B cell (primary cell): Measurements from ENCODE around the gene RSAD1. TPM values are rescaled to one million over a fixed set of nuclear protein-coding genes. Genes with fewer than 3 reads are reported as not detected.

Experiments used
- ATAC-seq: fragments of 200-7000 bp; cut with Tn5 transposase; one replicate; pipeline ENCODE4 v1.10.0; 2021; ENCODE audit warnings: low read depth, mild to moderate bottlenecking, moderate number of reproducible peaks, moderate library complexity
- CTCF ChIA-PET: fragments of 350-600 bp; sonication (Branson Sonifier 250); formaldehyde crosslinking; loops from one replicate; lab custom pipeline; 2021; ENCODE audit warnings: antibody characterized with exemption, inconsistent platforms; lab: Charles Lee
- POLR2A ChIA-PET: fragments of 350-600 bp; sonication (Branson Sonifier 250); formaldehyde crosslinking; loops from one replicate; lab custom pipeline; 2021; ENCODE audit warnings: antibody characterized with exemption; lab: Charles Lee
- DNase-seq: peaks from one replicate; pipeline ENCODE4 v3.0.0; 2013
- H2AFZ ChIP-seq: 2 replicates; pipeline ENCODE4 v1.6.1; 2012; ENCODE audit warnings: mild to moderate bottlenecking, low read depth, low read length; ENCODE audit not compliant: insufficient read depth, poor library complexity, severe bottlenecking
- H3K27ac ChIP-seq, 2 donors: 1 replicate in 1 of 2; 2 replicates in 1 of 2; pipeline ENCODE4 v1.5.1; 2012 to 2013; ENCODE audit warnings: low read length in 2 of 2, mild to moderate bottlenecking in 2 of 2, moderate library complexity in 1 of 2
- H3K27me3 ChIP-seq, 4 experiments: fragments of 200-600 bp in 1 of 4; sonication (generic) in 1 of 4; replicated peaks in 1 of 4; 1 replicate in 2 of 4; 2 replicates in 2 of 4; pipeline versions ENCODE4 v1.6.1 to v1.7.0; 2013 to 2016; ENCODE audit warnings: low read length in 3 of 4, mild to moderate bottlenecking in 2 of 4, mixed read lengths in 1 of 4, moderate library complexity in 1 of 4; ENCODE audit not compliant: insufficient read depth in 4 of 4, control insufficient read depth in 3 of 4; ENCODE audit errors: control extremely low read depth in 1 of 4
- H3K36me3 ChIP-seq, 2 experiments: replicated peaks in 1 of 2; 1 replicate in 1 of 2; 2 replicates in 1 of 2; pipeline versions ENCODE4 v1.6.1 to v1.7.1; 2013; ENCODE audit warnings: low read length in 1 of 2; ENCODE audit not compliant: insufficient read depth in 2 of 2, control insufficient read depth in 1 of 2; ENCODE audit errors: control extremely low read depth in 1 of 2, extremely low read depth in 1 of 2
- H3K4me1 ChIP-seq, 2 donors: fragments of 200-600 bp in 1 of 2; sonication (generic) in 1 of 2; 1 replicate in 1 of 2; 2 replicates in 1 of 2; pipeline versions ENCODE4 v1.5.1 to v1.6.1; 2013 to 2017; ENCODE audit warnings: low read length in 2 of 2; ENCODE audit not compliant: control insufficient read depth in 2 of 2, insufficient read depth in 2 of 2
- H3K4me2 ChIP-seq: replicated peaks from 2 replicates; pipeline ENCODE3; 2012; ENCODE audit warnings: mild to moderate bottlenecking, low read depth, low read length; ENCODE audit not compliant: poor library complexity, severe bottlenecking
- H3K4me3 ChIP-seq, 5 experiments: fragments of 200-600 bp in 1 of 5; sonication (generic) in 1 of 5; 1 replicate in 3 of 5; 2 replicates in 2 of 5; pipeline versions ENCODE4 v1.5.1 to v1.7.0; 2011 to 2016; ENCODE audit warnings: low read length in 4 of 5, mild to moderate bottlenecking in 4 of 5, low read depth in 2 of 5, control low read depth in 1 of 5, moderate library complexity in 1 of 5; ENCODE audit not compliant: insufficient read depth in 1 of 5; ENCODE audit errors: control extremely low read depth in 1 of 5, extremely low read depth in 1 of 5
- H3K79me2 ChIP-seq: fragments of 200-600 bp; sonication (generic); one replicate; pipeline ENCODE4 v1.6.0; 2016; ENCODE audit warnings: low read length; ENCODE audit not compliant: control insufficient read depth, insufficient read depth
- H3K9ac ChIP-seq: fragments of 200-600 bp; sonication (generic); 2 replicates; pipeline ENCODE4 v1.6.1; 2017; ENCODE audit warnings: mild to moderate bottlenecking, low read length, moderate library complexity
- H3K9me3 ChIP-seq, 3 donors: one replicate each; pipeline versions ENCODE4 v1.6.1 to v1.7.1; 2013; ENCODE audit warnings: low read length in 2 of 3; ENCODE audit not compliant: control insufficient read depth in 2 of 3, insufficient read depth in 1 of 3; ENCODE audit errors: control extremely low read depth in 1 of 3
- H4K20me1 ChIP-seq: 2 replicates; pipeline ENCODE4 v1.6.0; 2012; ENCODE audit warnings: mild to moderate bottlenecking, low read length; ENCODE audit not compliant: insufficient read depth, control insufficient read depth, poor library complexity, severe bottlenecking
- H3K27ac Mint-ChIP-seq: one replicate; pipeline ENCODE4 v1.8.0; 2021; ENCODE audit warnings: mixed read lengths
- H3K27me3 Mint-ChIP-seq: one replicate; pipeline ENCODE4 v1.8.0; 2021; ENCODE audit warnings: mixed read lengths
- H3K4me1 Mint-ChIP-seq: one replicate; pipeline ENCODE4 v1.8.0; 2021; ENCODE audit warnings: mixed read lengths
- H3K4me3 Mint-ChIP-seq: one replicate; pipeline ENCODE4 v1.8.0; 2021; ENCODE audit warnings: mixed read lengths
- H3K9me3 Mint-ChIP-seq: one replicate; pipeline ENCODE4 v1.8.0; 2022; ENCODE audit warnings: mixed read lengths; ENCODE audit not compliant: insufficient read depth
- EZH2 ChIP-seq: IDR thresholded peaks from 2 replicates; pipeline ENCODE4 v1.6.1; 2012; ENCODE audit warnings: borderline replicate concordance, low read depth, mild to moderate bottlenecking, moderate library complexity, low read length; ENCODE audit not compliant: insufficient read depth, poor library complexity, severe bottlenecking
- WGBS: methylation state at CpG from one replicate; pipeline ENCODE4 v1.1.5; 2013; ENCODE audit warnings: missing lambda C conversion rate; ENCODE audit not compliant: insufficient coverage; 5-methylcytosine and 5-hydroxymethylcytosine counted together
- intact Hi-C: fragments of 100-400 bp; cut with micrococcal nuclease; formaldehyde crosslinking; loops from one replicate; pipeline ENCODE4 v1.10.0; 2022
- polyA plus RNA-seq: library from polyadenylated mRNA; depleted of rRNA; stranded (reverse); fragments of >200 nt; gene quantifications from 2 replicates; pipeline ENCODE4 v1.2.3, GENCODE V29; 2012
- total RNA-seq, 2 donors: library from RNA; stranded (reverse); fragments of 120-200 nt in 1 of 2; gene quantifications; 1 replicate in 1 of 2; 2 replicates in 1 of 2; pipeline versions ENCODE4 v1.2.3 to v1.2.4, GENCODE V29; 2013 to 2022
- TF ChIP-seq, protein P1 (sequence below): fragments of 200-600 bp; IDR thresholded peaks from one replicate; pipeline ENCODE4 v1.8.0; 2022; ENCODE audit warnings: antibody characterized with exemption, mild to moderate bottlenecking

The RSAD1 gene
- total and polyA plus RNA-seq, 2 donors (not counting 1 experiment from before 2014, with no cell fraction given) = 53.4 to 63.9 TPM

DNA sequence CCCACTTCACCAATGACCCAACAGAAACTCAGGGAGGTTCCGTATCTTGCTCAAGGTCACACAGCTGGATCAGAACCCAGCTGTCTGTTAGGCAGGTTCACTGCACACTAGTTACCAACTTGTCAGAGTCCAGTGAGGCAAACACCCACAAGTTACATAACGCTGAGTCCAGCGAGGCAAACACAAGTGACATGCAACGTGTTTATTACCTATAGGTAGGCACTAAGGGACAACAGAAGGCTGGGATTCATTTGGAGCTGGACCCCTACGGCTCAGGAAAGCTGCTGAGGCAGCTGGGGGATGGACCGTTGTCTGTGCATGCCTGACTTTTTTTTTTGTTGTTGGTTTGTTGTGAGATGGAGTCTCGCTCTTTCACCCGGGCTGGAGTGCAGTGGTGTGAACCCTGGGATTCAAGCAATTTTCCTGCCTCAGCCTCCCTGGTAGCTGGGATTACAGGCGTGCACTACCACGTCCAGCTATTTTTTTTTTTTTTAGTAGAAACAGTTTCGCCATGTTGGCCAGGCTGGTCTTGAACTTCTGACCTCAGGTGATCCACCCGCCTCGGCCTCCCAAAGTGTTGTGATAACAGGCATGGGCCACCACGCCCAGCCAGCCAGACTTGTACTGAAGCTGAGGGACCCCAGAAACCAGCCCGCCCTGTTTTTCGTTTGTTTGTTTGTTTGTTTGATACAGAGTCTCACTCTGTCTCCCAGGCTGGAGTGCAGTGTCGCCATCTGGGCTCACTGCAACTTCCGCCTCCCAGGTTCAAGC, 1.9 kb upstream of the RSAD1 start:
- TF ChIP-seq EZH2 = no peak
- TF ChIP-seq, protein P1, sequence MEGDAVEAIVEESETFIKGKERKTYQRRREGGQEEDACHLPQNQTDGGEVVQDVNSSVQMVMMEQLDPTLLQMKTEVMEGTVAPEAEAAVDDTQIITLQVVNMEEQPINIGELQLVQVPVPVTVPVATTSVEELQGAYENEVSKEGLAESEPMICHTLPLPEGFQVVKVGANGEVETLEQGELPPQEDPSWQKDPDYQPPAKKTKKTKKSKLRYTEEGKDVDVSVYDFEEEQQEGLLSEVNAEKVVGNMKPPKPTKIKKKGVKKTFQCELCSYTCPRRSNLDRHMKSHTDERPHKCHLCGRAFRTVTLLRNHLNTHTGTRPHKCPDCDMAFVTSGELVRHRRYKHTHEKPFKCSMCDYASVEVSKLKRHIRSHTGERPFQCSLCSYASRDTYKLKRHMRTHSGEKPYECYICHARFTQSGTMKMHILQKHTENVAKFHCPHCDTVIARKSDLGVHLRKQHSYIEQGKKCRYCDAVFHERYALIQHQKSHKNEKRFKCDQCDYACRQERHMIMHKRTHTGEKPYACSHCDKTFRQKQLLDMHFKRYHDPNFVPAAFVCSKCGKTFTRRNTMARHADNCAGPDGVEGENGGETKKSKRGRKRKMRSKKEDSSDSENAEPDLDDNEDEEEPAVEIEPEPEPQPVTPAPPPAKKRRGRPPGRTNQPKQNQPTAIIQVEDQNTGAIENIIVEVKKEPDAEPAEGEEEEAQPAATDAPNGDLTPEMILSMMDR = no peak
- H3K36me3 ChIP-seq = peaks cover 2 to 6% of the 10 kb centered on the region in 2 experiments
- ChIA-PET CTCF (interaction anchor here (1.1 to 1.4 kb wide), 2 partner anchors 79 to 115 kb away, joined by 4 to 13 read pairs; partner anchors contain the start of gene LRRC59), POLR2A (interaction anchor here (0.7 kb wide), 1 partner anchor 279 kb away, joined by 4 read pairs; no protein-coding TSS in a partner anchor)
- ATAC-seq (no peak), DNase-seq (no peak)
- peaks cover 0 to 7% (median 0%) of the 10 kb centered on the region in 4 experiments for H3K27me3 ChIP-seq
- WGBS = 93% methylated on average over 17 of the region's 18 CpGs
- no peaks in the 10 kb centered on the region for H3K9me3 ChIP-seq
- H3K9ac ChIP-seq = no peak overlapping the region
- H3K27me3 Mint-ChIP-seq = peaks cover 3% of the 10 kb centered on the region
- no peak overlapping the region for H3K4me3 ChIP-seq
- H2AFZ ChIP-seq = no peak overlapping the region
- no peak overlapping the region for H3K27ac ChIP-seq
- intact Hi-C loops = loop anchor here (5.0 kb wide), 1 partner anchor 231 kb away; the partner anchor contains the start of gene ANKRD40
- H3K27ac Mint-ChIP-seq = peak overlapping the region; percentile 35
- H3K9me3 Mint-ChIP-seq = no peaks in the 10 kb centered on the region
- H3K4me3 Mint-ChIP-seq = no peak overlapping the region
- no peak overlapping the region for H3K4me2 ChIP-seq
- H3K4me1 Mint-ChIP-seq = peaks cover 21% of the 10 kb centered on the region
- H4K20me1 ChIP-seq = peaks cover 8% of the 10 kb centered on the region
- H3K4me1 ChIP-seq = peaks cover 13 to 22% of the 10 kb centered on the region in 2 donors
- no peaks in the 10 kb centered on the region for H3K79me2 ChIP-seq
